Esophagus muscularis mucosa (tissue), 4 donors: ENCODE data around the gene KIZ. TPM values are rescaled to one million over a fixed set of nuclear protein-coding genes. Genes with fewer than 3 reads are reported as not detected.

Source experiments
- DNase-seq: peaks from one replicate; pipeline ENCODE4 v3.0.0-alpha.2; 2017; ENCODE audit errors: extremely low spot score
- H3K27ac ChIP-seq, 4 donors: fragments of 200-600 bp; sonication (generic); replicated peaks in 1 of 4; 1 replicate in 3 of 4; 2 replicates in 1 of 4; pipeline ENCODE4 v1.5.1; 2016 to 2019; ENCODE audit warnings: mild to moderate bottlenecking in 1 of 4
- H3K27me3 ChIP-seq, 4 donors: fragments of 200-600 bp; sonication (generic); one replicate each; pipeline versions ENCODE4 v1.5.1 to v1.6.0; 2016 to 2019
- H3K36me3 ChIP-seq, 4 donors: fragments of 200-600 bp; sonication (generic); one replicate each; pipeline ENCODE4 v1.5.1; 2016 to 2019
- H3K4me1 ChIP-seq, 4 donors: fragments of 200-600 bp; sonication (generic); one replicate each; pipeline ENCODE4 v1.5.1; 2016 to 2019
- H3K4me3 ChIP-seq, 4 donors: fragments of 200-600 bp; sonication (generic); 1 replicate in 2 of 4; 2 replicates in 2 of 4; pipeline ENCODE4 v1.5.1; 2016 to 2019; ENCODE audit warnings: mild to moderate bottlenecking in 4 of 4, moderate library complexity in 1 of 4
- H3K9me3 ChIP-seq, 4 donors: fragments of 200-600 bp; sonication (generic); 1 replicate in 3 of 4; 2 replicates in 1 of 4; pipeline ENCODE4 v1.5.1; 2016 to 2019
- EP300 ChIP-seq: sonication (generic); formaldehyde crosslinking; IDR thresholded peaks from one replicate; pipeline ENCODE4 v1.6.1; 2017; ENCODE audit warnings: antibody characterized with exemption
- POLR2A ChIP-seq: fragments of 450-650 bp; IDR thresholded peaks from one replicate; pipeline ENCODE4 v1.6.1; 2017; ENCODE audit warnings: antibody characterized with exemption, moderate library complexity, mild to moderate bottlenecking, low read depth
- POLR2AphosphoS5 ChIP-seq, 2 donors: sonication (generic); formaldehyde crosslinking; IDR thresholded peaks; one replicate each; pipeline ENCODE4 v1.6.1; 2017; ENCODE audit warnings: antibody characterized with exemption in 2 of 2
- WGBS: methylation state at CpG from one replicate; pipeline ENCODE4 v1.1.5; 2018; 5-methylcytosine and 5-hydroxymethylcytosine counted together
- intact Hi-C: fragments of 100-400 bp; cut with DNase I; formaldehyde crosslinking; loops from one replicate; pipeline ENCODE4 v1.15.1; 2023
- total RNA-seq, 4 donors: library from RNA; depleted of rRNA; stranded (reverse); fragments of >200 nt; gene quantifications; one replicate each; pipeline versions ENCODE4 v1.1.0 to v1.2.1, GENCODE V29; 2016
- TF ChIP-seq, protein P1 (sequence below), 3 experiments: fragments of 200-600 bp in 2 of 3; fragments of 450-650 bp in 1 of 3; sonication (generic) in 2 of 3; IDR thresholded peaks; one replicate each; pipeline ENCODE4 v1.5.1; 2017 to 2019; ENCODE audit warnings: antibody characterized with exemption in 3 of 3, mild to moderate bottlenecking in 2 of 3, moderate library complexity in 1 of 3

Gene KIZ
- total RNA-seq, 4 donors from 2014 or later: 17.2 to 32.0 (median 25.6) TPM

- Histone ChIP-seq H3K36me3 (peaks cover 0 to 15% (median 7%) of the 10 kb centered on the region in 4 donors), H3K27ac (no peak overlapping the region), H3K9me3 (no peaks in the 10 kb centered on the region), H3K4me3 (no peak overlapping the region), H3K27me3 (no peaks in the 10 kb centered on the region), H3K4me1 (no peaks in the 10 kb centered on the region)
- no peak for TF ChIP-seq POLR2A
- 90% methylated on average over 4 of the region's 4 CpGs for WGBS
- DNase-seq: no peak
- intact Hi-C loops: no loop called here
Observed at GRCh38 chr20:21157006-21157405, 31.1 kb downstream of the KIZ start.

DNA sequence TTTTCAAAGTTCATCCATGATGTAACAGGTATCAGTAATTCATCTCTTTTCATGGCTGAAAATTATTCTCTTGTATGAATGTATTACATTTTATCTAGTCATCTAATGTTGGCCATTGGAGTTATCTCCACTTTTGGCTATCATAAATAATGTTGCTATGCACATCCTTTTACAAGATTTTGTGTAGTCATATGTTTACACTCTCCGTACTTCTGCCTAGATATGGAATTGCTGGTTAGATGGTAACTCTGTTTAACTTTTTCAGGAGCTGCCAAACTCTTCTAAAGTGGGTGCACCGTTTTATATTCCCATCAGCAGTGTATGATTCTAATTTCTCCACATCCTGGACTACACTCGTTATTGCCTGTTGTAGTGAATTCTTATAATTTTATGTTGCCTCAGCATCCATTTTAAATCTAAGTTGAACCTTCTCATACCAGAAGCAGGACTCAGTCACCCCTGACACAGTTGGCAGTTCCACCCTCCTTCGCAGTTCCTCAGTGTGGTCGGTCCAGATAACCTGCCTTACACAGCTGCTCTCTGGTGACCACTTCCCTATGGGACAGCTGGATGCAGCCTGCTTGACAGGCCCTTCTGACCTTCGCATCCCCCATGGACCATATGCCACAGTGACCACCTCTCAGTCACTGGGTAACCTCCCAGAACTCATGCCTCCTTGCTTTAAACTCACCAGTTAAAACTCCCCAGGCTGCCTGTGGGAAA lies 33.9 kb downstream of the KIZ start:
- Histone ChIP-seq H3K27ac (no peak overlapping the region), H3K27me3 (no peaks in the 10 kb centered on the region), H3K4me1 (no peaks in the 10 kb centered on the region), H3K4me3 (no peak overlapping the region), H3K9me3 (no peaks in the 10 kb centered on the region), H3K36me3 (peaks cover 4 to 41% (median 19%) of the 10 kb centered on the region in 4 donors)
- TF ChIP-seq, protein P1, sequence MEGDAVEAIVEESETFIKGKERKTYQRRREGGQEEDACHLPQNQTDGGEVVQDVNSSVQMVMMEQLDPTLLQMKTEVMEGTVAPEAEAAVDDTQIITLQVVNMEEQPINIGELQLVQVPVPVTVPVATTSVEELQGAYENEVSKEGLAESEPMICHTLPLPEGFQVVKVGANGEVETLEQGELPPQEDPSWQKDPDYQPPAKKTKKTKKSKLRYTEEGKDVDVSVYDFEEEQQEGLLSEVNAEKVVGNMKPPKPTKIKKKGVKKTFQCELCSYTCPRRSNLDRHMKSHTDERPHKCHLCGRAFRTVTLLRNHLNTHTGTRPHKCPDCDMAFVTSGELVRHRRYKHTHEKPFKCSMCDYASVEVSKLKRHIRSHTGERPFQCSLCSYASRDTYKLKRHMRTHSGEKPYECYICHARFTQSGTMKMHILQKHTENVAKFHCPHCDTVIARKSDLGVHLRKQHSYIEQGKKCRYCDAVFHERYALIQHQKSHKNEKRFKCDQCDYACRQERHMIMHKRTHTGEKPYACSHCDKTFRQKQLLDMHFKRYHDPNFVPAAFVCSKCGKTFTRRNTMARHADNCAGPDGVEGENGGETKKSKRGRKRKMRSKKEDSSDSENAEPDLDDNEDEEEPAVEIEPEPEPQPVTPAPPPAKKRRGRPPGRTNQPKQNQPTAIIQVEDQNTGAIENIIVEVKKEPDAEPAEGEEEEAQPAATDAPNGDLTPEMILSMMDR (IDR thresholded peaks at IDR 0.05): no peak
- no peak for TF ChIP-seq POLR2AphosphoS5 (IDR thresholded peaks at IDR 0.05)
- no peak for TF ChIP-seq EP300
- no peak for TF ChIP-seq POLR2A
- intact Hi-C loops: no loop called here
- 86% methylated on average over 6 of the region's 6 CpGs for WGBS
- no peak for DNase-seq

- 100% methylated on average over 5 of the region's 5 CpGs for WGBS
Observed at GRCh38 chr20:21161926-21162325, 36.0 kb downstream of the KIZ start.

DNA sequence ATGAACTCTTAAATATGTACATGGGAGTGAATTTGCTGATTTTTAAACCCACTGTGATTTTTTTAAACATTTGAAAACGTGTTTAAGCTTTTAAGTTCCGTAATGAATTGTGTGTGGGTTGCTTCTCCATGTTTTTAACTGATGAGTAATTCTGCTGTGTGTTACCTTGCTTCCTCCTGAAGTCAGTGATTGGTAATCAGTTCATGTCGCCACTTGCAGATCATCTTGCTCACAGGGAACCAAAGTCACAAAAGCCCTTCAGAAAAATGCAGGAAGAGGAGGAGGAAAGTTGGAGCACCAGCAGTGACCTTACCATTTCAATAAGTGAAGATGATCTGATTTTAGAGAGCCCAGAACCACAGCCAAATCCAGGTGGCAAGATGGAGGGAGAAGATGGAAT lies 36.7 kb downstream of the KIZ start:
- Histone ChIP-seq H3K27me3 (no peaks in the 10 kb centered on the region), H3K27ac (no peak overlapping the region), H3K9me3 (no peaks in the 10 kb centered on the region), H3K4me1 (no peaks in the 10 kb centered on the region), H3K4me3 (no peak overlapping the region), H3K36me3 (peaks cover 7 to 62% (median 23%) of the 10 kb centered on the region in 4 donors)
- 91% methylated on average over 3 of the region's 3 CpGs for WGBS
- intact Hi-C loops: no loop called here
- TF ChIP-seq, protein P1 (IDR thresholded peaks at IDR 0.05): no peak
- no peak for TF ChIP-seq POLR2A
- no peak for TF ChIP-seq POLR2AphosphoS5 (IDR thresholded peaks at IDR 0.05)
- no peak for TF ChIP-seq EP300
- no peak for DNase-seq

More at GRCh38 chr20:21161926-21162325, 36.0 kb downstream of the KIZ start:
- Histone ChIP-seq H3K27ac (no peak overlapping the region), H3K27me3 (no peaks in the 10 kb centered on the region), H3K36me3 (peaks cover 7 to 55% (median 21%) of the 10 kb centered on the region in 4 donors), H3K4me3 (no peak overlapping the region), H3K9me3 (no peaks in the 10 kb centered on the region), H3K4me1 (no peaks in the 10 kb centered on the region)
- no peak for TF ChIP-seq POLR2AphosphoS5 (IDR thresholded peaks at IDR 0.05)
- TF ChIP-seq POLR2A: no peak
- TF ChIP-seq, protein P1 (IDR thresholded peaks at IDR 0.05): no peak
- intact Hi-C loops: no loop called here
- DNase-seq: no peak

GRCh38 chr20:21166801-21167200 lies 40.9 kb downstream of the KIZ start:
- no peak for DNase-seq
- TF ChIP-seq, protein P1 (IDR thresholded peaks at IDR 0.05): no peak
- no peak for TF ChIP-seq POLR2AphosphoS5 (IDR thresholded peaks at IDR 0.05)
- TF ChIP-seq POLR2A: no peak
- no peak for TF ChIP-seq EP300
- intact Hi-C loops: no loop called here
- Histone ChIP-seq H3K27ac (no peak overlapping the region), H3K27me3 (no peaks in the 10 kb centered on the region), H3K4me1 (no peaks in the 10 kb centered on the region), H3K36me3 (peaks cover 5 to 50% (median 19%) of the 10 kb centered on the region in 4 donors), H3K9me3 (no peaks in the 10 kb centered on the region), H3K4me3 (no peak overlapping the region)
- WGBS: 70% methylated on average over 2 of the region's 2 CpGs
